ENCODE data around the gene BDKRB1.

BDKRB1 gene

DNA sequence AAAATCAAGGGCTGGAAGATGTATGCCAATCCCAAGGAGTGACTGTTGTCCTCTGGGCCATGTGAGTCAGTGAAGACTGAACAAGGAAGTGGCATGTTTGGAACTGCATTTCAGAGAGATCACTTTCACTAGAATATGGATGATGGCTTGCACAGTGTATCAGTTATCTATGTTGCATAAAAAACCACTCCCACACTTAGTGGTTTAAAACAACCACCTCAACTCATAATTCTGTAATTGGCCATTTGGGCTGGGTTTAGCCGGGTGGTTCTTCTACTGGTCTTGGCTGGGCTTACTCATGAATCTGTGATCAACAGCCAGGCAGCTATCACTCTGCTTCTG is 15.4 kb downstream of the BDKRB1 start:
- TF ChIP-seq, protein P1, sequence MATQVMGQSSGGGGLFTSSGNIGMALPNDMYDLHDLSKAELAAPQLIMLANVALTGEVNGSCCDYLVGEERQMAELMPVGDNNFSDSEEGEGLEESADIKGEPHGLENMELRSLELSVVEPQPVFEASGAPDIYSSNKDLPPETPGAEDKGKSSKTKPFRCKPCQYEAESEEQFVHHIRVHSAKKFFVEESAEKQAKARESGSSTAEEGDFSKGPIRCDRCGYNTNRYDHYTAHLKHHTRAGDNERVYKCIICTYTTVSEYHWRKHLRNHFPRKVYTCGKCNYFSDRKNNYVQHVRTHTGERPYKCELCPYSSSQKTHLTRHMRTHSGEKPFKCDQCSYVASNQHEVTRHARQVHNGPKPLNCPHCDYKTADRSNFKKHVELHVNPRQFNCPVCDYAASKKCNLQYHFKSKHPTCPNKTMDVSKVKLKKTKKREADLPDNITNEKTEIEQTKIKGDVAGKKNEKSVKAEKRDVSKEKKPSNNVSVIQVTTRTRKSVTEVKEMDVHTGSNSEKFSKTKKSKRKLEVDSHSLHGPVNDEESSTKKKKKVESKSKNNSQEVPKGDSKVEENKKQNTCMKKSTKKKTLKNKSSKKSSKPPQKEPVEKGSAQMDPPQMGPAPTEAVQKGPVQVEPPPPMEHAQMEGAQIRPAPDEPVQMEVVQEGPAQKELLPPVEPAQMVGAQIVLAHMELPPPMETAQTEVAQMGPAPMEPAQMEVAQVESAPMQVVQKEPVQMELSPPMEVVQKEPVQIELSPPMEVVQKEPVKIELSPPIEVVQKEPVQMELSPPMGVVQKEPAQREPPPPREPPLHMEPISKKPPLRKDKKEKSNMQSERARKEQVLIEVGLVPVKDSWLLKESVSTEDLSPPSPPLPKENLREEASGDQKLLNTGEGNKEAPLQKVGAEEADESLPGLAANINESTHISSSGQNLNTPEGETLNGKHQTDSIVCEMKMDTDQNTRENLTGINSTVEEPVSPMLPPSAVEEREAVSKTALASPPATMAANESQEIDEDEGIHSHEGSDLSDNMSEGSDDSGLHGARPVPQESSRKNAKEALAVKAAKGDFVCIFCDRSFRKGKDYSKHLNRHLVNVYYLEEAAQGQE (IDR thresholded peaks at IDR 0.05; ENCODE audit: insufficient read depth in 1 of 2, low read depth in 2 of 2, low read length in 2 of 2): no peak
- TF ChIP-seq FOXP2 (optimal IDR thresholded peaks at IDR 0.05; ENCODE audit: borderline replicate concordance, extremely low read depth, extremely low read length, insufficient read depth) (no peak), POLR2AphosphoS5 (IDR thresholded peaks at IDR 0.05; ENCODE audit: low read depth, low read length) (no peak), TAF1 (IDR thresholded peaks at IDR 0.05; ENCODE audit: borderline replicate concordance, insufficient read depth, low read length) (no peak), SIN3A (IDR thresholded peaks at IDR 0.05; ENCODE audit: borderline replicate concordance, insufficient read depth, low read length) (no peak)

DNA sequence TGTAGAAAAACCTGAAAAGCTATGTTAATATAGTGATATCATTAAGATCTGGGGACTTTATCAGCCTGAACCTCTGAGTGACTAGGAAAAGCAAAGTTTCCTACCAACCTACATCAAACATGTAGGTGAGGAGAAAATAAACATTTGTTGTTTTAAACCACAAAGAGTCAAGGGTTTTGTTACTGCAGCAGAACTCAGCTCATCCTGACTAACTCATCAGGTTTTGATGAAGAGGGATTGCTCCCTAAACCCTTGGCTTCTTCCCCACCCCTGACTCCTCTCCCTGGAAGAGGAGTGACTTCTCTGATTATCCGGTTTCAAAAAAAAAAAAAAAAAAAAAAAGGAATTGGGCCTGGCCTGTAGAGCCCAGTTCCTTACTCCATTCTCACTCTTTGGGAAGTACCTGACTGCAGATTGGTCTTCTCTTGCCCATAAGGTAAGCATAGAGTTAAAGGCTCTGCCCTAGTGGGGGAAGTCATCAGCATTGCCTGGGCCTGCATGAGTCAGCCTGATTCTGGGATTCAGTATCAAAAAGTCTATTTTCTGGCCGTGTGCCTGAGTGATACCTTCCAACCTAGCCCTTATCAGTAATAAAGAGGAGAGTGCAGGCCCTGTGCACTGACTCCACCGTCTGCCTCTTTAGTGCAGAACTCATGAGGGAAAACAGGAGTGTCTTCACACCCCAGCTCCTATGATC is 16.9 kb downstream of the BDKRB1 start:
- TF ChIP-seq POLR2AphosphoS5 (IDR thresholded peaks at IDR 0.05; ENCODE audit: low read depth, low read length): no peak
- TF ChIP-seq, protein P1 (IDR thresholded peaks at IDR 0.05; ENCODE audit: insufficient read depth in 1 of 2, low read depth in 2 of 2, low read length in 2 of 2): no peak
- no peak for TF ChIP-seq FOXP2 (optimal IDR thresholded peaks at IDR 0.05; ENCODE audit: borderline replicate concordance, extremely low read depth, extremely low read length, insufficient read depth)
- TF ChIP-seq SIN3A (IDR thresholded peaks at IDR 0.05; ENCODE audit: borderline replicate concordance, insufficient read depth, low read length): no peak
- no peak for TF ChIP-seq TAF1 (IDR thresholded peaks at IDR 0.05; ENCODE audit: borderline replicate concordance, insufficient read depth, low read length)

DNA sequence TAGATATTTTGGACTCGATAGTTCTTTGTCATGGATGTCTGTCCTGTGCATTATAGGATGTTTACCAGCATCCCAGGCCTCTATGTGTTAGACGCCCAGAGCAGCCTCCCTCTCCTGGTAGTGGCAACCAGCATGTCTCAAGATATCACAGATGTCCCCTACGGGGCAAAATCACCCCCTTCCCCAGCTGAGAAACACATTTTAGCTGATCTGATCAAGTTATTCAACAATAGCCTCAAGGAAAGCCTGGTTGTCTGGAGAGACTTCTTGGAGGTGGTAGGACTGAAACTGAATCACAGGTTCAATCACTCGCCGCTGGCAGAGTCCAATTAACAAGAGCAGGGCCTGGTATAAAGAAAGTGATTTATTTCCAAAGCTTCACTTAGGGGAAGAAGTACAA is 17.6 kb downstream of the BDKRB1 start:
- TF ChIP-seq TAF1 (IDR thresholded peaks at IDR 0.05; ENCODE audit: borderline replicate concordance, insufficient read depth, low read length): no peak
- TF ChIP-seq POLR2AphosphoS5 (IDR thresholded peaks at IDR 0.05; ENCODE audit: low read depth, low read length): no peak
- TF ChIP-seq FOXP2 (optimal IDR thresholded peaks at IDR 0.05; ENCODE audit: borderline replicate concordance, extremely low read depth, extremely low read length, insufficient read depth): no peak
- TF ChIP-seq, protein P1 (IDR thresholded peaks at IDR 0.05; ENCODE audit: insufficient read depth in 1 of 2, low read depth in 2 of 2, low read length in 2 of 2): no peak
- TF ChIP-seq SIN3A (IDR thresholded peaks at IDR 0.05; ENCODE audit: borderline replicate concordance, insufficient read depth, low read length): no peak

DNA sequence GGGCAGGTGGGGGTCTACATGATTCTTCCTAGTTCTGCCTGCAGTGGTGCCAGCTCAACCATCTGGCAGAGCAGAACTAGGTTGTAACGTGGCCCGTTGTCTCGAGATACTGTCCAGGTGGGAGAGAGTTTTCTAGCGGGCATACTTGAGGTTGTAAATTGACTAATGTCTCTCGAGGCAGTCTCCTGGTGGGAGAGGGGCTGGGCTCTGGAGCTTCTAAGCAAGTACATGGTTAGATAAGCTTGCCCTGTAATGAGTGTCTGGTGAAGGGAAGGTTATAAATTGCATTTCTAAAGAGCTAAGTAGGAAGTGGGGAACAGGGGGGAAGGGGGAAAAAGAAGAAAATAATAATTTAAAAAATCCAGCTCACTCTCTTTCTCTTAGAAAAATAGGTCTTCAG is 18.1 kb downstream of the BDKRB1 start:
- no peak for TF ChIP-seq SIN3A (IDR thresholded peaks at IDR 0.05; ENCODE audit: borderline replicate concordance, insufficient read depth, low read length)

DNA sequence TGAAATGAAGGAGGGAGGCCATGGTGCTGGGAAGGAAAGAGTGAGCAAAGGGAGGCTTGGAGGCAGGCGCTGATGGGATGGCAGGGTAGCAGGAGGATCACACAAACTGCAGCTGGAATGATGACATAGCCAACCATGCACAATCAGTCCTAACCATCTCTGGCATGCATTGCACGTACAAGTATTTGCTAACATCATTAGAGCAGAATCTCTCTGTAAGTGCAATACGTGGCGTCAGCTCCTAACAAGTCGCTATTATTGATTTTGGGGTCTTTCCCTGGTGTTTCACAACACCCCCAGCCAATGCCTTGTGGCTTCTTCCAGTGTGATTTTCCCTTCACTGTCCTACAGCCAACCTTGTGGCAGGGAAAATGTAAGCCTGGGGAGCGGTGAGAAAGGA is 18.5 kb downstream of the BDKRB1 start:
- TF ChIP-seq TAF1 (IDR thresholded peaks at IDR 0.05; ENCODE audit: borderline replicate concordance, insufficient read depth, low read length): no peak
- no peak for TF ChIP-seq FOXP2 (optimal IDR thresholded peaks at IDR 0.05; ENCODE audit: borderline replicate concordance, extremely low read depth, extremely low read length, insufficient read depth)
- no peak for TF ChIP-seq SIN3A (IDR thresholded peaks at IDR 0.05; ENCODE audit: borderline replicate concordance, insufficient read depth, low read length)
- TF ChIP-seq, protein P1 (IDR thresholded peaks at IDR 0.05; ENCODE audit: insufficient read depth in 1 of 2, low read depth in 2 of 2, low read length in 2 of 2): no peak
- TF ChIP-seq POLR2AphosphoS5 (IDR thresholded peaks at IDR 0.05; ENCODE audit: low read depth, low read length): no peak

All from PFSK-1 (cell line).